Umbilical cord (tissue), 2 donors: ENCODE measurements around the gene DNM3. TPM values are rescaled to one million over a fixed set of nuclear protein-coding genes. Genes with fewer than 3 reads are reported as not detected.
"Not testable (repeated sequence)": the region's sequence is repeated elsewhere in the genome, so short reads cannot be mapped to it uniquely, and the experiment has no call there.

Experiments
- DNase-seq: peaks from one replicate; pipeline ENCODE4 v3.0.0-alpha.2; 2015; ENCODE audit warnings: low spot score
- total RNA-seq: library from RNA; depleted of rRNA; stranded (reverse); fragments of >200 nt; gene quantifications from one replicate; pipeline ENCODE4 v1.2.3, GENCODE V29; 2014; ENCODE audit warnings: low replicate concordance; ENCODE audit not compliant: insufficient read depth

DNM3 gene
- total RNA-seq, 1 donor from 2014 or later: 6.7 TPM

GRCh38 chr1:172275478-172275877, 434.2 kb downstream of the DNM3 start:
- no peak for DNase-seq

DNA sequence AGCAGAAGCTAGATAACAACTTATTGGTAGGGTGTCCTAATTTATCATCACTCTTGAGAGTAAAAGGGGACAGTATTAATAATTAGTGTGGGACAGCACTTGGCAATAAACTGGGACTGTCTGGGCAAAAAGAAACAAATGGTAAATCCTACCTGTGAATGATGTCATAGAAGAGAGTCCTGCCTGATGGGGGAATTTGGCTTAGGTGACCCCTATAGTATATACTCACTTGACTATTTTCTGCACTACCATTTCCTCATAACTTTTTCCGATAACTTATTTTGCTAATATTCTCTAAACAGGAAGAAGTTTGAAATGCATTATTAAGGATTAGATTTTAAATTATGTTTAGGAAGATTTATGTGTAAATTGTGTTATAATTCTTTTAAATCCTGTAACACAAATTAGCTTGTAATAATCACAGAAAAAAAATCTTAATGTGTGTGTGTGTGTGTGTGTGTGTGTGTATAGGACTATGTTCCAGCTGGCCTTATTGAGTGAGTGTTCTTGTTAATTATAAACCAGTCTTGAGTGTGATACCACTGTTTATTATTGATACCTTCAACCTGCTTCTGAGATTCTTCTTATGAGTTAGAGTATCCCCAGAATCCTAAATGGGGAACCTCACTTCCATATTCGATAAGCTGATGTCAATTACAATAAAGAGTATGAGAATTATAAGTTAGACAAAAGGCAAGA, 435.0 kb downstream of the DNM3 start:
- no peak for DNase-seq

DNA sequence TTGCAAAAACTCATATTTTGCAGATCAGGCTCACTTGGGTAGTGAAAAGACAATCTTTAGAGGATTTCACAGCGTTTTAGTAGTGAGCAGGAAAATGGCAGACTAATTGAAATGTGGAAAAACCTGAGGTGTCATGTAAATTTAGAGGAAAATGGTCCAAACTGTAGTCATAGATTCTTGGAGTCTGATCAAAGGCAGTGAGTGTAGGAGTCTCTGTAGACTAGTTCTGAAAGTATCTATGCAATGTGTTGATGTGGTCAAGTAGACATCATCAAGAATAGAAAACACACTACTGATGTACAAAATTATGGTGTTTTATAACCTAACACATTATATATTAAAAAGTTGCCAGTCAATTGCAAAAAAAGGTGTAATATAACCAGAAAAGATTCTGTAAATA, 436.0 kb downstream of the DNM3 start:
- no peak for DNase-seq

- DNase-seq: no peak
Observed at GRCh38 chr1:172277989-172278388, 436.7 kb downstream of the DNM3 start.

DNA sequence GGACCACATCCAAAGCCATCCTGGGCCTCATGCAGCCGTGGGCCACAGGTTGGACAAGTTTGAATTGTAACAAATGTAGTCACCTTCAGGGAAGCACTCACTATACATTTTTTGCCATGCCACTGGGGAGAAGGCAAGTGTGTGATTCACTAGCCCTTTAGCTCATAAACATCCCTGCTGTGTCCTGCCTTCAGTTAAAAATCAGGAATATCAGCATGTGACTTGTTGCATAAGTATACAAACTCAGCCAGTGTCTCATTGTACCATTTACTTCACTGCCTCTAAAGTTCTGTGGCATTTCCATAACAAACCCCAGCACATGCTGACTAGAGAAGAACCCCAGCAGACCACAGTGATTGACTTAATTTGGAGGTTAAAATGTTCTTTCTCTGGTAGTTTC, 437.2 kb downstream of the DNM3 start:
- DNase-seq: no peak

GRCh38 chr1:172279939-172280636, 438.8 kb downstream of the DNM3 start:
- DNase-seq: no peak

GRCh38 chr1:172283766-172284165, 442.5 kb downstream of the DNM3 start:
- DNase-seq: no peak

DNA sequence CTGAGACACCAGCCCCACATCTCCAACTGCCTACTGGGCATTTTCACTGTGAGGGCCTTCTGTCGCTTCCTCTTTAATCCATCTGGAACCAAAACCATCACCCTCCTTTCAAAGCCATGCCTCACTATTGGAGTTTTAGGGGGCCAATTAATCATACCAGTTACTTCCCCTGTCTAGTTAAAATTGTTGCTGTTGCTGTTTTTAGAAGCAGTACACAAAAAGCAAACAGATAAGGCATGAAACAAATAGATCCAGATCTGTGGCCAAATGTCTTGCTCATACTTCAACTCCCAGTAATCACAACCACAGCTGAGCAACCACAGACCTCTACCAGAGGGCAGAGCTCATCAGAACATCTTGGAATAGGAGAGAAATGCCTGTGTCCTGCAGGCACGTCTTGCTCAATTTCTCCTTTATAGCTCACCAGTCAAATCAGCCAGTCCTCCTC, 445.4 kb downstream of the DNM3 start:
- peak; percentile 82 for DNase-seq

DNA sequence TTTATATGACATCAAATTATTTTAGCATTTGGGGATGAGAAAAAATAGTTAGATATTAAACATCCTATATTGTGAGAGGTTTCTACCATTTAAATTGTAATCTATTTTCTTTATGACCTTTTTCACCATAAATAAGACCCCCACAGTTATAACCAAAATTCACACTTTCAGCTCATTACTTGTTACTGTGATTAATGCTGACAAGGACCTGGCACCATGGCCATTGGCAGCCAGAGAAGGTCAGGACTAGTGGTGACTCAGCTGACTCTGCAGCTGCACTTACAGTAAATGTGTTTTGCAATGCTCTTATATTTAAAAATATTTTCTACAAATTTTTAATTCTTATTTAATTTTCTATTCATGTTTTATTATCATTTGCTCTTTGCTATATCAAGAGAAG, 445.9 kb downstream of the DNM3 start:
- DNase-seq: no peak

- peak; percentile 86 for DNase-seq
Observed at GRCh38 chr1:172288581-172288980, 447.3 kb downstream of the DNM3 start.

GRCh38 chr1:172289448-172289847, 448.1 kb downstream of the DNM3 start:
- no peak for DNase-seq

- DNase-seq: no peak
Observed at GRCh38 chr1:172292840-172293239, 451.5 kb downstream of the DNM3 start.

DNA sequence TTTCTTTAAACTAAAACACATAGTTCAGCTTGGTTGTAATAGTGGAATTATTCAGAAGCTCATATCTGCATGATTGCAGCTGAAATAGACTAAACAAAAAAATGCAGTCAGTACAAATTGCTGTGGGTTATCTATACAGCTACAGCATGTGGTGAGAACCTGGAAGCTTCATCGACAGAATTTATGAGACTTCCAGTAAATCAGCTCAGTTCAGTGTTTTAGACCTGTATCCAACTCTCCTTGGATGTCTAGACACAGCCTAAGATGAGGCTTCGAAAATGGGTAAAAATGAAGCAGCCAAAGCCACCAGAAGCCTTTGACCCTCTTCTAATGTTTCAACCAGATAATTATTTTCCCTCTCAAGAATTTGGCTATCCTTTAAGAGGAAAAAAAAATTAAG, 452.1 kb downstream of the DNM3 start:
- DNase-seq: peak; percentile 73

DNA sequence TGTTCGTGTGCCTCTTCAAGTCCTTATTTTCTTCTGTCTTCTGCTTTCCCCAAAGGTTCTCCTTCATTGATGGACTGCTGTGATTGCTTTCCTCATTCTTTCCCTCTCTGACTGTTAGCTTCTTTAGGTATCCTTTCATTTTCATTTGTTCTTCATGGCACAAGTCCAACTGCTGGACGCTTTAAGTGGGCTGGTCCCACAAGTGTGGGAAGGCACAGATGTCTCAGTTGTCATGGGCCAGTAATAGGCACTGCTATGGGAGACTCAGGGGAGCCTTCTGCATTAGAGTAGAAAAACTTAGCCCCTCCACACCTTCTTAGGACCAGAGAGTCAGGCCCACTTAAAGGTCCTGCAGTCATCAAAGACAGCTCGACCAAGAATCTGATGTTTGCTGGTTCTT, 456.8 kb downstream of the DNM3 start:
- no peak for DNase-seq

GRCh38 chr1:172298911-172299310, 457.6 kb downstream of the DNM3 start:
- DNase-seq: no peak

DNA sequence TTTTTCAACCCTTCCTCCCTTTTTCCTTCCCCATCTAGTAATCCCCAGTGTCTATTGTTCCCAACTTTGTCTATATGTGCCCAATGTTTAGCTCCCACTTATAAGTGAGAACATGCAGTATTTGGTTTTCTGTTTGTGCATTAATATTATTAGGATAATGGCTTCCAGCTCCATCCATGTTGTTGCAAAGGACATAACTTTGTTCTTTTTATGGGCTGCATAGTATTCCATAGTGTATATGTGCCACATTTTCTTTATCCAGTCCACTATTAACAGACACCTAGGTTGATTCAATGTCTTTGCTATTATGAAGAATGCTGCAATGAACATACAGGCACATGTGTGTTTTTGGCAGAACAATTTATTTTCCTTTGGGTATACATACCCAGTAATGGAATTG, 458.2 kb downstream of the DNM3 start:
- DNase-seq: no peak

DNA sequence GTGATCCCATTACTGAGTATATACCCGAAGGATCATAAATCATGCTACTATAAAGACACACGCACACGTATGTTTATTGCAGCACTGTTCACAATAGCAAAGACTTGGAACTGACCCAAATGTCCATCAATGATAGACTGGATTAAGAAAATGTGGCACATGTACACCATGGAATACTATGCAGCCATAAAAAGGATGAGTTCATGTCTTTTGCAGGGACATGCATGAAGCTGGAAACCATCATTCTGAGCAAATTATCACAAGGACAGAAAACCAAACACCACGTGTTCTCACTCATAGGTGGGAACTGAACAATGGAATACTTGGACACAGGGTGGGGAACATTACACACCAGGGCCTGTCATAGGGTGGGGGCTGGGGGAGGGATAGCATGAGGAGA, 466.2 kb downstream of the DNM3 start:
- DNase-seq: not testable (repeated sequence)

GRCh38 chr1:172308142-172308541, 466.8 kb downstream of the DNM3 start:
- DNase-seq: no peak

GRCh38 chr1:172308577-172308976, 467.3 kb downstream of the DNM3 start:
- peak; percentile 40 for DNase-seq

DNA sequence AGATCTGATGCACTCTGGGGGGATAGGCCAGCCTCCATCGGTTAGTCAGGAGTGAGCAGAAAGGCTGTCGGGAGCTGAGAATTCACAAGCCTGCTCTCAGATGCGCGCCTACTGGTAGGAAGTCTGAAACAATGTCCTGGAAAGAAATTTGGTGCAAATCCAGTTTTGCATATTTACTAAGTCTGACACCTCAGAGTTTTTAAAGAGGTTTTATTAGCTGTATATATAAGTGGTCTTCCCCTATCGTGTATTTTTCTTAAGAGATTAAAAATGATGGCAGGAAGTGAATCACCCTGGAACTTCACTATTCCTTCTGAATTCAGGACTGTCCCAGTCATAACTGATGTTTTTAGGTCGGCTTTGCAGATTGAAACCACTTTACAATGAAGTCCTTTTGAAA, 479.4 kb downstream of the DNM3 start:
- DNase-seq: peak; percentile 22

DNA sequence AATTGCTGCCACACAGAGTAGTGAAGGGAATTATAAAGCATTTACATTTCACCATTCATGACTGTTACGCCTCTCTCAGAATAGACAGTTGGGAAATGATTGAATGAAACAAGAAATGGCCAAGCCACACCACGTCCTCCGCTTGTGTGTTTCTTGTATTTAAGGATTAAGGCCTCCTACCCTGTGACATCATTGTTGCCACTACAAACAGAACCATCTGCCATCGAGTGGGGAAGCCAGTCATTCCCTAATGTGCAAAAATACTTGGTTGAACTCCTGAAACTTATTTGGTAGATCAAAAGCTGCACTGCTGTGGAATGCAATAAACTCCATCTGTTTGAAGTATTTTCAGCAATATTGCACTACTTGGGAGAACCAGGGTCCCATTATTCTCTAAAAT, 480.2 kb downstream of the DNM3 start:
- peak; percentile 82 for DNase-seq

GRCh38 chr1:172322219-172323061, 481.1 kb downstream of the DNM3 start:
- DNase-seq: peak; percentile 87
